Large intestine (tissue), 3 donors: ENCODE measurements around the gene CDH13. TPM values are rescaled to one million over a fixed set of nuclear protein-coding genes. Genes with fewer than 3 reads are reported as not detected.

Source experiments
- DNase-seq, 2 donors: peaks; one replicate each; pipeline versions ENCODE4 v3.0.0 to v3.0.0-alpha.2; 2013
- H3K27ac ChIP-seq: one replicate; pipeline ENCODE4 v1.5.1; 2013; ENCODE audit warnings: low read length
- H3K27me3 ChIP-seq: 2 replicates; pipeline ENCODE4 v1.6.1; 2013; ENCODE audit warnings: low read length; ENCODE audit not compliant: control insufficient read depth, insufficient read depth
- H3K36me3 ChIP-seq: 2 replicates; pipeline ENCODE4 v1.6.1; 2013; ENCODE audit warnings: low read length; ENCODE audit not compliant: control insufficient read depth, insufficient read depth
- H3K4me1 ChIP-seq: one replicate; pipeline ENCODE4 v1.6.1; 2013; ENCODE audit warnings: low read length; ENCODE audit not compliant: control insufficient read depth, insufficient read depth
- H3K4me3 ChIP-seq: one replicate; pipeline ENCODE4 v1.5.1; 2013; ENCODE audit warnings: low read length
- H3K9me3 ChIP-seq: one replicate; pipeline ENCODE4 v1.6.1; 2013; ENCODE audit warnings: mild to moderate bottlenecking, low read depth, low read length, moderate library complexity; ENCODE audit not compliant: control insufficient read depth
- WGBS: methylation state at CpG from one replicate; pipeline ENCODE4 v1.1.5; 2013; ENCODE audit warnings: low lambda C conversion rate; ENCODE audit not compliant: insufficient coverage; 5-methylcytosine and 5-hydroxymethylcytosine counted together
- polyA plus RNA-seq: library from polyadenylated mRNA; unstranded; fragments of 120-200 nt; gene quantifications from one replicate; pipeline ENCODE4 v1.2.1, GENCODE V29; 2013

The CDH13 gene
- polyA plus RNA-seq, 1 donor = 17.1 TPM

DNA sequence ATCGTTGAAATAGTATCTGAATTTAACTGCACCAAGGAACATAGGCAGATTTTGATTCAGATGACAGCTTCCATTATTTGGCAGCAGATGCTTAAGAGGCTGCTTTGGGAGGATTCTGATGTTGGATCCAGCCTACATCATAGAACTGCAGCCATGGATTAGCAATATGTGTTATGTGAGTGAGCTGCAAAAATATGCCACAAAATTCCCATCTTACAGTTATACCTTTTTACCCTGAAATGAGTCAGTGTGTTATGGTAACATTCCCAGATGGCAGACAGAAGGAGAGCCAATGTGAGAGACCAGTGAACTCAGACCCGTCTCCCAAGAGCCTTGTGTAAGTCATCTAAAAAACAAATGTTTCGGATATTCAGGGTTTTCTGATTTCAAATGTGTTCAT lies 206.1 kb downstream of the CDH13 start:
- DNase-seq = no peak
- Histone ChIP-seq H3K4me3 (no peak overlapping the region), H3K27ac (no peak overlapping the region), H3K36me3 (no peaks in the 10 kb centered on the region), H3K27me3 (no peaks in the 10 kb centered on the region), H3K4me1 (no peaks in the 10 kb centered on the region), H3K9me3 (no peaks in the 10 kb centered on the region)
- WGBS = no CpG with 5 or more reads among the region's 3 CpGs

- Histone ChIP-seq H3K27ac (no peak overlapping the region), H3K9me3 (no peaks in the 10 kb centered on the region), H3K4me3 (no peak overlapping the region), H3K36me3 (no peaks in the 10 kb centered on the region), H3K27me3 (no peaks in the 10 kb centered on the region), H3K4me1 (no peaks in the 10 kb centered on the region)
- WGBS = no CpG with 5 or more reads among the region's 7 CpGs
- DNase-seq = no peak
Measured at GRCh38 chr16:82833378-82833993, 206.7 kb downstream of the CDH13 start.

DNA sequence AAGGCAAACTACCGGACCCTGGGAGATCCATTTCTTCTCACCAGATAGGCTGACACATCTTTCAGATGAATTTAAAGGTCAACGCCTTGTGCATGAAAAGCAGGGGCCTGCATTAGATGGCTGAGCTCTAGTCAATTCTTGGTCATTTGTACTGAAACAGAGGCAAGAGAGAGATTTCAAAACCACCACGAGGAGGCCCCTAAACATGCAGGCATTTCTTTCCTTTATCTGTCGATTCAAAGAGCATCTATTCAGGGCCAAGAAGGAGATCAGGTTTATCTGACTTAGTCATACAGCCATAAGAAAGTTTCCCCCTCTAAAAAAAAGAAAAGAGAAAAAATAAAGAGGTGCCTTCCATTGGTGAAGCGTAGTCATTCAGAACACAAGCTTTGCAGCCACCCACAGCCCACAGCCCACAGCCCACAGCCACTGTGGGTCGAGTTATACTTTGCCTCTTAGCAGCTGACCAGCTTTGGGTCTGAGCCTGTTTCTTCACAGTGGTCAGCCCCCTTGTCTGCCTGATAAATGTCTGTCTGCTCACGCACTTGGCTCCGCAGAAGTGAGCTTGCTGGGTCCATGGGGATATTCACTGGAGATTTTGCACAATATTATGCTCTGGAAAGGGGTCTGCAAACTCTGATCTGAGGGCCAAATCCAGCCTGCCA lies 207.5 kb downstream of the CDH13 start:
- no peak for DNase-seq
- H3K9me3 ChIP-seq = no peaks in the 10 kb centered on the region
- H3K27me3 ChIP-seq = no peaks in the 10 kb centered on the region
- no peak overlapping the region for H3K27ac ChIP-seq
- no peak overlapping the region for H3K4me3 ChIP-seq
- H3K4me1 ChIP-seq = no peaks in the 10 kb centered on the region
- no peaks in the 10 kb centered on the region for H3K36me3 ChIP-seq
- WGBS = no CpG with 5 or more reads among the region's 8 CpGs

GRCh38 chr16:82835487-82836155 lies 208.9 kb downstream of the CDH13 start:
- Histone ChIP-seq H3K9me3 (no peaks in the 10 kb centered on the region), H3K4me3 (no peak overlapping the region), H3K27me3 (no peaks in the 10 kb centered on the region), H3K4me1 (no peaks in the 10 kb centered on the region), H3K27ac (no peak overlapping the region), H3K36me3 (no peaks in the 10 kb centered on the region)
- WGBS = no CpG with 5 or more reads among the region's 5 CpGs
- DNase-seq = no peak

DNA sequence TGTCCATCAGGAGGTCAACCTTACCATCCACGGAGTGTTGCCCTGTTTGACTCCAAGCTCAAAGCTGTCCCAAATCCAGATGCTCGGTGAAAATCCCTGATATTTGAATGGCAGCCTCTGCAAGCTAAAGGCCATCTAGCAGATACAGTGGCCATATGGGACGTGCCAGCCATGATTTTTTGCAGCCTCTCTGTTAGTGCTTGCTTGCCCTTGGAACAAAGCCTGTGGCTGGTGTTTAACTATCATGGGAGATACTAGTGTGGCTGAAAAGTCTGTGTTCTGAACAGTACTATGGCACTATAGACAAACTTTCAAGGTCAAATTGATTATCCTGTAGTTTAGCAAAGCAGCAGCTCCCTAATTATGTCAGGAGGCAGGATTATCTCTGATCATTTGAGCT lies 214.3 kb downstream of the CDH13 start:
- DNase-seq = no peak
- no peaks in the 10 kb centered on the region for H3K9me3 ChIP-seq
- no peaks in the 10 kb centered on the region for H3K4me1 ChIP-seq
- H3K4me3 ChIP-seq = no peak overlapping the region
- no peaks in the 10 kb centered on the region for H3K36me3 ChIP-seq
- H3K27ac ChIP-seq = no peak overlapping the region
- WGBS = no CpG with 5 or more reads among the region's 3 CpGs
- H3K27me3 ChIP-seq = no peaks in the 10 kb centered on the region

- Histone ChIP-seq H3K9me3 (no peaks in the 10 kb centered on the region), H3K27ac (no peak overlapping the region), H3K4me3 (no peak overlapping the region), H3K4me1 (no peaks in the 10 kb centered on the region), H3K27me3 (no peaks in the 10 kb centered on the region), H3K36me3 (no peaks in the 10 kb centered on the region)
- 100% methylated on average over 1 of the region's 5 CpGs for WGBS
- no peak for DNase-seq
Measured at GRCh38 chr16:82843606-82844271, 217.0 kb downstream of the CDH13 start.

DNA sequence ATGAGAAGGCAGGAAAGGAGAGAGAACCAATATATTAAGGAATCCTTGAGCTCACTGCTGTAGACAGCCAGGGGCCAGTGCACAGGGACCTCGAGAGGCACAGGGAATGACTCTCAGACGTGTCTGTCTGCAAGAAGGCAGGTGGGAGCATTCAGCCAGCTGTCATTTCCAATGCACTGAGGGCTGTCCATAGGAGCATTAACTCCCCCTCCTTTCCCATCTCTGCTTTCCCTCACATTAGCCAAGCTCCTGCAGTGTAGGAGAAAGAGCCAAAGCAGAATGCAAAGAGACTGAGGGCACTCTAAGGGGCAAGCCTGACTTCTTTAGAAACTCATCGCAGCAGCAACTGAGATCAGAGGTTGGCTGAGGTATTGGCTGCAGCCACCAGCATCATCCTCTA lies 218.3 kb downstream of the CDH13 start:
- no CpG with 5 or more reads among the region's 3 CpGs for WGBS
- no peak for DNase-seq
- no peak overlapping the region for H3K4me3 ChIP-seq
- no peak overlapping the region for H3K27ac ChIP-seq
- no peaks in the 10 kb centered on the region for H3K4me1 ChIP-seq
- no peaks in the 10 kb centered on the region for H3K27me3 ChIP-seq
- no peaks in the 10 kb centered on the region for H3K36me3 ChIP-seq
- H3K9me3 ChIP-seq = no peaks in the 10 kb centered on the region

GRCh38 chr16:82846806-82847205 lies 220.0 kb downstream of the CDH13 start:
- H3K9me3 ChIP-seq = no peaks in the 10 kb centered on the region
- no peak overlapping the region for H3K27ac ChIP-seq
- no peak for DNase-seq
- H3K4me3 ChIP-seq = no peak overlapping the region
- 100% methylated on average over 1 of the region's 1 CpG for WGBS
- H3K36me3 ChIP-seq = no peaks in the 10 kb centered on the region
- H3K27me3 ChIP-seq = no peaks in the 10 kb centered on the region
- H3K4me1 ChIP-seq = no peaks in the 10 kb centered on the region

DNA sequence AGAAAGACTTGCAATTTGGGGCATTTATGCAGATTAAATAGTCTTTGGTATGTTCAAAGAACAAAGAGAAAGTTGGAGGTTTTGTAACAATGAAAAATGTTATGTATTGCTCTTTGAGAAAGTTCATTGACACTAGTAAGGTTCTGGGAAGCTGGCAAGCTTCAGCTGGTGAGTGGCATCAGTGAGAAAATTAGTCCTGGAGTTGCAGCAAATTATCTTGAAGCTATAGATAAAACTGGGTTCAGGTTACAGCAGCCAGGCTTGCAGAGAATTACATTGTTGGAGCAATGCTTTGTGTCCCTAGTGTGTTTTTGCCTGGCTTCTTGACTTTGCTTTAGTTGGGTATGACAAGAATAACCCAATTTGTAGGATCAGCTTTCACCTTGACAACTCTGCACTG lies 221.2 kb downstream of the CDH13 start:
- no peak overlapping the region for H3K4me3 ChIP-seq
- no peaks in the 10 kb centered on the region for H3K36me3 ChIP-seq
- no peak for DNase-seq
- no peaks in the 10 kb centered on the region for H3K27me3 ChIP-seq
- H3K27ac ChIP-seq = no peak overlapping the region
- H3K9me3 ChIP-seq = no peaks in the 10 kb centered on the region
- no peaks in the 10 kb centered on the region for H3K4me1 ChIP-seq

GRCh38 chr16:82852388-82853008 lies 225.7 kb downstream of the CDH13 start:
- DNase-seq = no peak
- no peaks in the 10 kb centered on the region for H3K4me1 ChIP-seq
- no peaks in the 10 kb centered on the region for H3K9me3 ChIP-seq
- H3K27ac ChIP-seq = no peak overlapping the region
- H3K27me3 ChIP-seq = no peaks in the 10 kb centered on the region
- no peaks in the 10 kb centered on the region for H3K36me3 ChIP-seq
- H3K4me3 ChIP-seq = no peak overlapping the region
- 86% methylated on average over 1 of the region's 3 CpGs for WGBS
